ENCODE measurements around the gene GADD45B. TPM values are rescaled to one million over a fixed set of nuclear protein-coding genes. Genes with fewer than 3 reads are reported as not detected.

Gene GADD45B
- total RNA-seq, 1 experiment from 2014 or later = 37.9 TPM

DNA sequence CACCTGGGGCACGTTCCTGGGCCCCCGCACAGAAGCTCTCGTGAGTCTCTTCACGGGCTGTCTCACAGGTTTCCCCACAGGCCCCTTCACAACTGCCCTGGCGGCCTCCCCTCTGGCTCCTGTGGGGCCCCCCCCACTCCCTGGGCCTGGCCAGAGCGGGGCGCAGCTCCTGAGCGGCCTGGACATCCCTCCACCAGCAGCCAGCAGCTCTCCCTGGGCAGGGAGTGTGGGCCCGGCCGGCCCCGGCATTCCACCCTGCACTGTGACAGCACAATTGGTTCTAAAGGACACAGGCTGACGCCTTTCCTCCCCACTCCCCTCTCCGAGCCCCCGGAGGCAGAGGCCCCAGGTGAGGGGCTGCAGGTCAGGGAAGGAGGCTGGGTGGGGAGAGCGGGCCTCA is 39.0 kb upstream of the GADD45B start:
- no peaks in the 10 kb centered on the region for H3K4me1 ChIP-seq (ENCODE audit: control insufficient read depth in 1 of 2, insufficient read depth in 2 of 2, low read length in 2 of 2)
- H3K27ac ChIP-seq (ENCODE audit: low read depth, low read length) = no peak overlapping the region
- H3K27me3 ChIP-seq (ENCODE audit: insufficient read depth, low read length) = no peaks in the 10 kb centered on the region
- ChIA-PET POLR2A (no interaction called here), CTCF (no interaction called here), RAD21 (ENCODE audit: low non-redundant PET in 1 of 2, low total read pairs in 2 of 2, uncharacterized antibody in 2 of 2, unreplicated experiment in 2 of 2) (no interaction called here)
- no peak overlapping the region for H3K9ac ChIP-seq (ENCODE audit: low read length)
- ATAC-seq (no peak), DNase-seq (ENCODE audit: low read depth, low spot score) (no peak)
- no peaks in the 10 kb centered on the region for H3K9me3 ChIP-seq (ENCODE audit: control insufficient read depth in 1 of 2, insufficient read depth in 1 of 2, low read depth in 1 of 2, low read length in 2 of 2)
- TF ChIP-seq SP1 (IDR thresholded peaks at IDR 0.05; ENCODE audit: low read depth) = no peak
- TF ChIP-seq ELF1 (IDR thresholded peaks at IDR 0.05; ENCODE audit: borderline replicate concordance, low read depth) = no peak
- TF ChIP-seq POLR2AphosphoS5 (IDR thresholded peaks at IDR 0.05; ENCODE audit: low read depth, low read length) = no peak
- H3K79me2 ChIP-seq (ENCODE audit: insufficient read depth, low read length) = peaks cover 60% of the 10 kb centered on the region
- H3K4me2 ChIP-seq (ENCODE audit: low read length) = no peak overlapping the region
- no peaks in the 10 kb centered on the region for H3K9me2 ChIP-seq (ENCODE audit: insufficient read depth)
- H2AFZ ChIP-seq (ENCODE audit: low read depth, low read length, poor library complexity, severe bottlenecking) = no peak overlapping the region
- peaks cover 32 to 44% of the 10 kb centered on the region in 2 experiments for H3K36me3 ChIP-seq (ENCODE audit: control insufficient read depth in 1 of 2, insufficient read depth in 2 of 2, low read length in 2 of 2)
- no peaks in the 10 kb centered on the region for H4K20me1 ChIP-seq (ENCODE audit: insufficient read depth)
- BruUV-seq (replicated peaks) = no TSS peak
- no peak overlapping the region for H3K4me3 ChIP-seq (replicated peaks in 1 of 2; ENCODE audit: low read depth in 1 of 2, low read length in 2 of 2)
- intact Hi-C loops (cut with micrococcal nuclease) = no loop called here

DNA sequence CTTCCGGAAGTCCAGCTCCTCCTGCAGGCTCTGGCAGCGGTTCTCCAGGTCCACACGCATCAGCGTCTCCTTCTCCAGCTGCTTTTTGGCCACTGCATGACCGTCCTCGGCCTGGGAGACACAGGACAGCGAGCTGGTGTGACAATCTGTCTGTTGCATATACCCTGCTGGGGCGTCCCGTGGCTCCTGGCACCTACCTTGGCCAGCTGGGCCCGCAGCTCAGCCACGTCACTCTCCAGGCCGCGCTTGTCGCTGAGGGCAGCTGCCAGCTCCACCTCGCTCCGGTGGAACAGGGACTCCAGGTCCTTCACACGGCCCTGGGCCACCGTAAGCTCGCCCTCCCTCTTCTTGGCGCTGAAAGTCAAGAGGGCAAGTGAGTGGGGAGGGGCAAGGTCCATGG is 37.7 kb upstream of the GADD45B start:
- no peaks in the 10 kb centered on the region for H3K4me1 ChIP-seq (ENCODE audit: control insufficient read depth in 1 of 2, insufficient read depth in 2 of 2, low read length in 2 of 2)
- peaks cover 42 to 47% of the 10 kb centered on the region in 2 experiments for H3K36me3 ChIP-seq (ENCODE audit: control insufficient read depth in 1 of 2, insufficient read depth in 2 of 2, low read length in 2 of 2)
- POLR2A ChIA-PET = no interaction called here
- H3K9me2 ChIP-seq (ENCODE audit: insufficient read depth) = no peaks in the 10 kb centered on the region
- BruUV-seq (replicated peaks) = no TSS peak
- intact Hi-C loops (cut with micrococcal nuclease) = no loop called here
- H3K27me3 ChIP-seq (ENCODE audit: insufficient read depth, low read length) = no peaks in the 10 kb centered on the region
- no peaks in the 10 kb centered on the region for H4K20me1 ChIP-seq (ENCODE audit: insufficient read depth)
- RAD21 ChIA-PET (ENCODE audit: low non-redundant PET in 1 of 2, low total read pairs in 2 of 2, uncharacterized antibody in 2 of 2, unreplicated experiment in 2 of 2) = no interaction called here
- H3K4me2 ChIP-seq (ENCODE audit: low read length) = no peak overlapping the region
- DNase-seq (ENCODE audit: low read depth, low spot score) (no peak), ATAC-seq (no peak)
- no peaks in the 10 kb centered on the region for H3K9me3 ChIP-seq (ENCODE audit: control insufficient read depth in 1 of 2, insufficient read depth in 1 of 2, low read depth in 1 of 2, low read length in 2 of 2)
- CTCF ChIA-PET = no interaction called here
- no peak overlapping the region; the same call in 1 of the 2 replicates for H3K27ac ChIP-seq (ENCODE audit: low read depth, low read length)
- peaks cover 73% of the 10 kb centered on the region for H3K79me2 ChIP-seq (ENCODE audit: insufficient read depth, low read length)
- no peak overlapping the region for H3K4me3 ChIP-seq (replicated peaks in 1 of 2; ENCODE audit: low read depth in 1 of 2, low read length in 2 of 2)
- H3K9ac ChIP-seq (ENCODE audit: low read length) = no peak overlapping the region
- TF ChIP-seq ZFX (IDR thresholded peaks at IDR 0.05) (no peak), CEBPB (IDR thresholded peaks at IDR 0.05; ENCODE audit: low read depth) (no peak), FOSL1 (IDR thresholded peaks at IDR 0.05; ENCODE audit: low read depth) (no peak), EGR1 (IDR thresholded peaks at IDR 0.05; ENCODE audit: low read depth) (no peak), SP1 (IDR thresholded peaks at IDR 0.05; ENCODE audit: low read depth) (no peak), EZH2phosphoT487 (IDR thresholded peaks at IDR 0.05; ENCODE audit: borderline replicate concordance) (no peak), RAD21 (IDR thresholded peaks at IDR 0.05; ENCODE audit: low read depth) (no peak), SIN3A (IDR thresholded peaks at IDR 0.05; ENCODE audit: low read depth) (no peak), POLR2AphosphoS5 (IDR thresholded peaks at IDR 0.05; ENCODE audit: low read depth, low read length) (no peak), EZH2 (IDR thresholded peaks at IDR 0.05) (no peak)
- TF ChIP-seq, protein P1, sequence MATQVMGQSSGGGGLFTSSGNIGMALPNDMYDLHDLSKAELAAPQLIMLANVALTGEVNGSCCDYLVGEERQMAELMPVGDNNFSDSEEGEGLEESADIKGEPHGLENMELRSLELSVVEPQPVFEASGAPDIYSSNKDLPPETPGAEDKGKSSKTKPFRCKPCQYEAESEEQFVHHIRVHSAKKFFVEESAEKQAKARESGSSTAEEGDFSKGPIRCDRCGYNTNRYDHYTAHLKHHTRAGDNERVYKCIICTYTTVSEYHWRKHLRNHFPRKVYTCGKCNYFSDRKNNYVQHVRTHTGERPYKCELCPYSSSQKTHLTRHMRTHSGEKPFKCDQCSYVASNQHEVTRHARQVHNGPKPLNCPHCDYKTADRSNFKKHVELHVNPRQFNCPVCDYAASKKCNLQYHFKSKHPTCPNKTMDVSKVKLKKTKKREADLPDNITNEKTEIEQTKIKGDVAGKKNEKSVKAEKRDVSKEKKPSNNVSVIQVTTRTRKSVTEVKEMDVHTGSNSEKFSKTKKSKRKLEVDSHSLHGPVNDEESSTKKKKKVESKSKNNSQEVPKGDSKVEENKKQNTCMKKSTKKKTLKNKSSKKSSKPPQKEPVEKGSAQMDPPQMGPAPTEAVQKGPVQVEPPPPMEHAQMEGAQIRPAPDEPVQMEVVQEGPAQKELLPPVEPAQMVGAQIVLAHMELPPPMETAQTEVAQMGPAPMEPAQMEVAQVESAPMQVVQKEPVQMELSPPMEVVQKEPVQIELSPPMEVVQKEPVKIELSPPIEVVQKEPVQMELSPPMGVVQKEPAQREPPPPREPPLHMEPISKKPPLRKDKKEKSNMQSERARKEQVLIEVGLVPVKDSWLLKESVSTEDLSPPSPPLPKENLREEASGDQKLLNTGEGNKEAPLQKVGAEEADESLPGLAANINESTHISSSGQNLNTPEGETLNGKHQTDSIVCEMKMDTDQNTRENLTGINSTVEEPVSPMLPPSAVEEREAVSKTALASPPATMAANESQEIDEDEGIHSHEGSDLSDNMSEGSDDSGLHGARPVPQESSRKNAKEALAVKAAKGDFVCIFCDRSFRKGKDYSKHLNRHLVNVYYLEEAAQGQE (IDR thresholded peaks at IDR 0.05; ENCODE audit: low read depth) = no peak
- TF ChIP-seq, protein P2, sequence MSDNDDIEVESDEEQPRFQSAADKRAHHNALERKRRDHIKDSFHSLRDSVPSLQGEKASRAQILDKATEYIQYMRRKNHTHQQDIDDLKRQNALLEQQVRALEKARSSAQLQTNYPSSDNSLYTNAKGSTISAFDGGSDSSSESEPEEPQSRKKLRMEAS (IDR thresholded peaks at IDR 0.05) = no peak
- TF ChIP-seq, protein P3, sequence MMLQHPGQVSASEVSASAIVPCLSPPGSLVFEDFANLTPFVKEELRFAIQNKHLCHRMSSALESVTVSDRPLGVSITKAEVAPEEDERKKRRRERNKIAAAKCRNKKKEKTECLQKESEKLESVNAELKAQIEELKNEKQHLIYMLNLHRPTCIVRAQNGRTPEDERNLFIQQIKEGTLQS (IDR thresholded peaks at IDR 0.05) = no peak
- TF ChIP-seq, protein P4, sequence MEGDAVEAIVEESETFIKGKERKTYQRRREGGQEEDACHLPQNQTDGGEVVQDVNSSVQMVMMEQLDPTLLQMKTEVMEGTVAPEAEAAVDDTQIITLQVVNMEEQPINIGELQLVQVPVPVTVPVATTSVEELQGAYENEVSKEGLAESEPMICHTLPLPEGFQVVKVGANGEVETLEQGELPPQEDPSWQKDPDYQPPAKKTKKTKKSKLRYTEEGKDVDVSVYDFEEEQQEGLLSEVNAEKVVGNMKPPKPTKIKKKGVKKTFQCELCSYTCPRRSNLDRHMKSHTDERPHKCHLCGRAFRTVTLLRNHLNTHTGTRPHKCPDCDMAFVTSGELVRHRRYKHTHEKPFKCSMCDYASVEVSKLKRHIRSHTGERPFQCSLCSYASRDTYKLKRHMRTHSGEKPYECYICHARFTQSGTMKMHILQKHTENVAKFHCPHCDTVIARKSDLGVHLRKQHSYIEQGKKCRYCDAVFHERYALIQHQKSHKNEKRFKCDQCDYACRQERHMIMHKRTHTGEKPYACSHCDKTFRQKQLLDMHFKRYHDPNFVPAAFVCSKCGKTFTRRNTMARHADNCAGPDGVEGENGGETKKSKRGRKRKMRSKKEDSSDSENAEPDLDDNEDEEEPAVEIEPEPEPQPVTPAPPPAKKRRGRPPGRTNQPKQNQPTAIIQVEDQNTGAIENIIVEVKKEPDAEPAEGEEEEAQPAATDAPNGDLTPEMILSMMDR (IDR thresholded peaks at IDR 0.05 in 2 of 3, conservative IDR thresholded peaks at IDR 0.05 in 1 of 3; ENCODE audit: borderline replicate concordance in 1 of 3, insufficient read depth in 1 of 3, low read depth in 2 of 3, low read length in 2 of 3) = no peak
- H2AFZ ChIP-seq (ENCODE audit: low read depth, low read length, poor library complexity, severe bottlenecking) = no peak overlapping the region

Data from HCT116 (cell line).